EH (cell line): ENCODE results near the gene AGPAT2.

Experiments used
- DNase-seq: peaks from one replicate; pipeline ENCODE4 v3.0.0-alpha.2; 2015; ENCODE audit warnings: low read depth

AGPAT2 gene

GRCh38 chr9:136686794-136687711 lies at the start of gene AGPAT2:
AGPAT2 (minus strand) TSS chr9:136687457; CDS start chr9:136687357, 100 bp downstream.
- DNase-seq = peak; percentile 62

DNA sequence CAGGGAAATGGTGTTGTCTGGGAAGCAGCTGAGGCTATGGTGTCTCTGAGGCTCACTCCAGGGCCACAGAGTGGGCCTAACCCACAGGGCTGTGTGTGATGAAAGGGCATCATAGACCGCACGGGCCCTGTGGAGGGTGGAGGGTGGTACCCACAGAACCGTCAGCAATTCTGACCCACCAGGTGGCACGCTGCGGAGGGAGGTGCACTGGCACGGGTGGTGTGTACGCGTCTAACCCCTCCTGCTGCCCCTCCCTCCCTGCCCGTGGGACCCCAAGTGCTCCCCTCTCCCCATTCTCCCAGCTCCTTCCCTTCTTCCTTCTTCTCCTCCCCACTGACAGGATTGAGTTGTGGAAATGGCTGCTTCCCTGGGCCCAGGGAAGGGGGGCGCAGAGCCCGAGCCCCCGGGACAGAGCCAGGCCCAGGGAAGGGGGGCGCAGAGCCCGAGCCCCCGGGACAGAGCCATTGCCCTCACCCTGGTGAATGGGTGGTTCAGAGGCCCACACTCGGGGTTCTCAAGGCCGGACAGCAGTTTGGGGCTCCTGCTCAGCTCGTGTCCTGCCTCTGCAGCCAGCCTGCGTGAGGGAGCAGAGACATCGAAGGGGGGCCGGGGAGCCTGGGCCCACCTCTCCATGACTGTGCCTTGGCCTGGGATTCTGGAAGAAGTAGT lies 48.7 kb upstream of the AGPAT2 start:
- DNase-seq = no peak

DNA sequence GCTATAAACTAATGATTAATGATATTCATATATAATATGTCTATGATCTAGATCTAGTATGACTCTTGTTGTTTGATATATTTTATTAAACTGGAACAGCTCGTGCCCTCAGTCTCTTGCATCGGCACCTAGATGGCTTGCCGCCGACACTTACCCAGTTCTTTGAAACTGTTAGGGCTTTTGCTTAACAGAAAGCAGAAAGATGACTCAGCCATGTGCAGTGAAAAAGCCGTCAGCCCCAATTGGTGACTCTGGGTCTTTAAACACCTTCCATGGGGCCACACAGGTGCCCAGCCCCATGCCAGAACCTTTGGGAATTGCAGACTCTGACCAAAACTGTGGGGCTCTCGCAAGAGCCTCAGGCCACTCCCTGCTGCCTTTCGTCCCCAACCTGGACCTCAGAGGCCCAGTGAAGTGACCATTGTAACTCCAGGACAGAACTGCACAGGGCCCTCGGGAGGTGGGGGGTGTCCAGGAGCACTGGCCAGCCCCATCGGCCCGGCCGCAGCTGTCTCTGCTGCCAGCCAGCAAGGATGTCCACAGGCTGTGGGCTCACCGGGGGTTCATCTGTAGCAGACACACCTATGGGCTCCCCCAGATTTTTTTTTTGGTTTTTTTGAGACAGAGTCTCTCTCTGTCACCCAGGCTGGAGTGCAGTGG lies 47.7 kb upstream of the AGPAT2 start:
- no peak for DNase-seq

- DNase-seq = no peak
These were observed 46.4 kb upstream of the AGPAT2 start for GRCh38 chr9:136733611-136734010.

- DNase-seq = no peak
These were observed 45.4 kb upstream of the AGPAT2 start for GRCh38 chr9:136732444-136733178.

DNA sequence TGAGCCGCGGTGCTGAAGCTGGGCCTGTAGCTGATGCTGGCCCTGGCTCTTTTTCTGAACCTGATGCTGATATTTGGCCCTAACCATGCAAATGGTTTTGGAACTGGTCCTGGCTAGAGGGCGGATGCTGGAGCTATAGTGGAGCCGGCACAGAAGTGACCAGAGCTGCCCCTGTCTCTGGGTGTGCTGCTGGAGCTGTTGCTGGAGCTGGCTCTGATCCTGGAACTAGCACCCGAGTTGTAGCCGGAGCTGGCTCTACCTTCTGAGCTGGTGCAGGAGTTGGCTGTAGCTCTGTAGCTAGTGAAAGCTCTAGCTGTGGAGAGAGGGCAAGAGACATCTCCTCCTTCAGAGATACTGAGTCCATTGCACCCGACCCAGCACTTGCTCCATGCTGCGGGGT lies 42.7 kb upstream of the AGPAT2 start:
- DNase-seq = no peak

DNA sequence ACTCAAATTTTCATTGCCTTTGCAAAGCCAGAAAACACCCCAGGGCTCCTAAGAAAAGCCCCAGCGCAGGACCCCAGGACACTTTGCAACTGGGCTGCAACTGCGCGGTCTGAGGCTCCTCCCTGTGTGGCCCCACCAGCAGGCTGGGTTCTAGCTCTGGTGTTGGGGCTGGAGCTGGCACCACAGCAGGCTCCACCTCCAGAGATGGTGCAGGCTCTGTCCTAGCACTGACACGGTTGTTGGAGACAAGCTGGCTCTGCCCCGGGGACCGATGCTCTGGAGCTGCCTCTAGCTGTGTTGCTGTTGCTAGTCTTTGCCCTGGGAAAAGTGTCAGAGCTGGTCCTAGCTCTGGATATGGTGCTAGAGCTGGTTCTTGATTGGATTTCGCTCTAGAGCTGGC lies 41.9 kb upstream of the AGPAT2 start:
- peak; percentile 38 for DNase-seq

GRCh38 chr9:136728548-136729123 lies 41.4 kb upstream of the AGPAT2 start:
- peak; percentile 64 for DNase-seq

DNA sequence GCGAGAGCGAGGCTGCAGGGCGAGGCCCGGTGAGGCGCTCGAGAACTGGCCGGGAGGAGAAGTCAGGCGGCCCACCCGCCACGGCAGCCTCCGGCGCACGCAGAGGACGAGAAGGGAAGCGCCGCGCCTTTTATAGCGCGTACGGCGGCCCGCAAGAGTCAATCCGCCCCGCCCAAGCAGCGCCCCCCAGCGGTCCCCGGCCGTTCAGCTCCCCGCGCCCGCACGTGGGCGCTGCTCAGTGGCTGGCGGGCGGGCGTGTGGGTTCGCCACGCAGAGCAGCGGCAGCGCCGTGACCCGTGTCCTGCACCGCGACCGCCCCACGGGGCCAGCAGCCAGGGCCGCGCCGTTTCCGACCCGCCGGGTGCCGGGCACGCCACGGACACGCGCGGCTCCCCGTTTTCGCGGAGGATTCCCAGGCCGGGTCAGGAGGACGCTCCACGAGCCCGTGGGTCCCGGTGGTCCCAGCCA lies 40.9 kb upstream of the AGPAT2 start:
- peak; percentile 86 for DNase-seq

DNA sequence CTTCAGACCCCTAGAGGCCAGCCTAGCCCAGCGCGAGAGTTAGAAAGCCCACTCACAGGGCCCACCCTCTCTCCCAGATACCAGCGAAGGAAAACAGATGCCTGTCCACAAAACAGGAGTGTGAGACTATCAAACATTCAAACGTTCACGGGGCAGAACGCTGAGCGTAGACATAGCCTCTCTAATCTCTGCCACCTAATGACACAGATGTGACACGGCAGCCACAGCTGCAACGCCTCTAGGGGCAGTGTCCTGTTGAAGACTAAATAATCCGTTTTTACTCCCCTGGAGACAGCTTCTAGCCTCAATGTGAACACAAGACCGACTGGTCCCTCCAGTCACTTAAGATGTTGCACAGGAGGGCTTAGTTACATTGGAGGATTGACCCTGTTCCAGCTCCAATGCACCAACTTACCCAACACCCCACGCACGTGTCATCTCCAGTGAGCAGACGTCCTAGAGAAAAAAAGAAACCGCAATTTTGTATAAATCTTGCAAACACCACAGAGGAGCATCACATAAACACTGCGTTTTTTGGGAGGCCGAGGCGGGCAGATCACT lies 39.5 kb upstream of the AGPAT2 start:
- peak; percentile 59 for DNase-seq

DNA sequence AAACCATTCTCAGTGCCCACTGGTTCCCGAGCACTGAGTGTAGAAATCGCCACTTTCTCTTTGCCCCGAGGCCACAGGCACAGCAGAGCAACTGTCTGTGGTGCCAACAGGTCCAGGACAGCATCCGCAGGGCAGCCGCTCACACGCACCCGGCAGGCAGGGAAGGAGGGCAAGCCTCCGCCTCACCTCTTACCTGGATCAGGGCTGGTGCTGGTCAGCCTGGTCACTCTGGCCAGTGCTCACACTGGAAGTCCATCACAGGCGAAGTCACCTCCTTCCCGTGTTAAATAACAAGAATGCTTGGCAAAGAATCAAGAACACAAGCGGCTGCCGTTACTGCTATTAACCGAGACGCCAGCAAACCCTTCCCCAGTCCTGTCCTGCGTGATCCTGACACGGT lies 38.9 kb upstream of the AGPAT2 start:
- peak; percentile 25 for DNase-seq

GRCh38 chr9:136725612-136726011 lies 38.4 kb upstream of the AGPAT2 start:
- peak; percentile 77 for DNase-seq

DNA sequence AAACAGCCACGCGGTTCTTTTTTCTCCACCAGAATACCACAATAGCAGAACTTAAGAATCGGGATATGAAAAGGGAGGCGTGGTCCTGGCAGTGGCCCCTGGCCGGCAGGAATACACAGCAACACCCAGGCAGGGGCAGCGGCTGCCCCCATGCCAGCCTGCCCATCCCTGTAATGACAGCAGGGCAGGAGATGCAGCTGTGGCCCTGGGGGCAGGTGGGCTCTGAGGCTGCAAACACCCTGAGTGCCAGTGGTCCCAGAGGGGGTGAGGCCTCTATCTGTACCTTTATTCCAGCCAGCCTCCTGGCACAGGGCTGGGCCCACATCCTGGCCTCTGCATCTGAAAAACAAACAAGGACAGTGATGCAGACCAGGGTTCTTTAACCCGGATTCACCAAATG lies 37.5 kb upstream of the AGPAT2 start:
- no peak for DNase-seq

- no peak for DNase-seq
These were observed 36.7 kb upstream of the AGPAT2 start for GRCh38 chr9:136723989-136724388.

- peak; percentile 9 for DNase-seq
These were observed 36.2 kb upstream of the AGPAT2 start for GRCh38 chr9:136723362-136723976.

DNA sequence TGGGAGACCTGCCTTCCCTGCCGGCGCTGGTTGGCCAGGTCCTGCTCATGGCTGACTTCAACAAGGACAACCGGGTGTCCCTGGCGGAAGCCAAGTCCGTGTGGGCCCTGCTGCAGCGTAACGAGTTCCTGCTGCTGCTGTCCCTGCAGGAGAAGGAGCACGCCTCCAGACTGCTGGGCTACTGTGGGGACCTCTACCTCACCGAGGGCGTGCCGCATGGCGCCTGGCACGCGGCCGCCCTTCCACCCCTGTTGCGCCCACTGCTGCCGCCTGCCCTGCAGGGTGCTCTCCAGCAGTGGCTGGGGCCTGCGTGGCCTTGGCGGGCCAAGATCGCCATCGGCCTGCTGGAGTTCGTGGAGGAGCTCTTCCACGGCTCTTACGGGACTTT lies 35.7 kb upstream of the AGPAT2 start:
- peak; percentile 11 for DNase-seq

DNA sequence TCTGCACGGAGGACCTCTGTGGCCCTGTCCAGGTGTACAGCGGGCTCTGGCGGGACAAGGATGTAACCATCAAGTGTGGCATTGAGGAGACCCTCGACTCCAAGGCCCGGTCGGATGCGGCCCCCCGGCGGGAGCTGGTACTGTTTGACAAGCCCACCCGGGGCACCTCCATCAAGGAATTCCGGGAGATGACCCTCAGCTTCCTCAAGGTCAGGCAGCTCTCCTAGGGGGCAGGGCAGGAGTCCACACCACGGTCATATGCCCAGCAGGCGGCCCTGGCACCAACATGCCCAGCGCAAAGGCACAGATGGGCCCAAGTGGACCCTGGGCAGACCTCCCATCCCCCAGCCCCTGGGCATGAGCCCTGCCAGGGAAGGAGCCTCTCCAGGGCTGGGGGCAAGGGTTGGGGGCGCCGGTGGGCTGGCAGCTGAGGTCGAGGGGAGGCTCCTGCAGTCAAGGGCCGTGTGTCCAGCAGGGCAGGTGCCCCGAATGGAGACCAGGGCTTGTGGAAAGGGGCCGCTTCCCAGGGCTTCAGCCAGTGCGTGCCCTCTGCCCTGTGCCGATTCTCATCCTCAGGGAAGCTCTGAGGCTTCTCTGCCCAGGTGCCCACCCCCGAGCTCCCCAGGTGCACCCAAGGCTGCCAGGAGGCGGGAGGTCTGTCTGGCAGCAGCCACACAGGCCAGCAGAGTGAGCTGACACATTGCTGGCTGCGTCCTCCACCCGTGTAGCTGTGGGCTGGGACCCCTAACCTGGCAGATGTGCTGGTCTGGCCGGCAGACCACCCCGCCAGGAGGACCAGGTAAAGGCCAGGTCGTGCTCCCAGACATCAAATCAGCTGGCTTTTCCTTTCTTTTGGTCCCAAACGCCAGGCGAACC lies 35.1 kb upstream of the AGPAT2 start:
- no peak for DNase-seq

DNA sequence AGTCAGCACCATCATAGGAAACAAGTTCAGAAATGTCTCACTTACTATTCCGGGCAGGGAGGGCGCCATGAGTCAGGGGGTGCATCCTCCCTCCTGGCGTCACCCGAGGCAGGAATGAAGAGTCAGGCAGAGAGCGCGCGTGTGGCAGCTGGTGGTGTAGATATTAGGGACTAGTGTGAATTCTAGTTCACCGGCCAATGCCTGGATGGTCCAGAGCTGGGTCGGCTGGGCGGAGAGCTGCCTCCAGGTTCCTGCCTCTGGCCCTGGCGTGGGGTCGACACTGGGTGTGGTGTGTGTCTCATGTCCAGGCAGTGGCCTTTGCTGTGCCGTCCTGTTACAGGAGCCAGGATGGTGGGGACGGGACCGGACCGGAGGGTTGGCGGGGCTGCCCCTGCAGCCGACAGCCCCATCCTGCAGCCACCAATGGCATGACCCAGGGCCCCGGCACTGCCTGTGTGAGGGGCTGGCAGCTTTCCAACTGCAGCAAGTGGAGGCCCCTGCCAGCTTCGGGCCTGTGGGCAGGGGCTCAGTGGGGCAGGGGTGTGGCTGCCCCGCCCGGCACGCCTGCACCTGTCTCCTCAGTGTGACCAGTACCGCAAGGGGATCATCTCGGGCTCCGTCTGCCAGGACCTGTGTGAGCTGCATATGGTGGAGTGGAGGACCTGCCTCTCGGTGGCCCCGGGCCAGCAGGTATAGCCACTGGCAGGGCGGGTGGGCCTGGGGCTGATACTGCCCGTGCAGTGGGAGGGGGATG lies 34.3 kb upstream of the AGPAT2 start:
- DNase-seq = peak; percentile 81

GRCh38 chr9:136720898-136721338 lies 33.7 kb upstream of the AGPAT2 start:
- DNase-seq = no peak
